Stimulated activated CD8-positive, alpha-beta memory T cell treated with anti-CD3 and anti-CD28 coated beads, Interleukin-7, amount 100 ng/mL, for 48 hours (primary cell): ENCODE measurements around the gene KIAA1191.

Experiments used
- DNase-seq, 2 donors: peaks; one replicate each; pipeline ENCODE4 v3.0.0-alpha.2; 2020; ENCODE audit warnings: low read depth in 1 of 2; ENCODE audit errors: extremely low read depth in 1 of 2

The KIAA1191 gene

DNA sequence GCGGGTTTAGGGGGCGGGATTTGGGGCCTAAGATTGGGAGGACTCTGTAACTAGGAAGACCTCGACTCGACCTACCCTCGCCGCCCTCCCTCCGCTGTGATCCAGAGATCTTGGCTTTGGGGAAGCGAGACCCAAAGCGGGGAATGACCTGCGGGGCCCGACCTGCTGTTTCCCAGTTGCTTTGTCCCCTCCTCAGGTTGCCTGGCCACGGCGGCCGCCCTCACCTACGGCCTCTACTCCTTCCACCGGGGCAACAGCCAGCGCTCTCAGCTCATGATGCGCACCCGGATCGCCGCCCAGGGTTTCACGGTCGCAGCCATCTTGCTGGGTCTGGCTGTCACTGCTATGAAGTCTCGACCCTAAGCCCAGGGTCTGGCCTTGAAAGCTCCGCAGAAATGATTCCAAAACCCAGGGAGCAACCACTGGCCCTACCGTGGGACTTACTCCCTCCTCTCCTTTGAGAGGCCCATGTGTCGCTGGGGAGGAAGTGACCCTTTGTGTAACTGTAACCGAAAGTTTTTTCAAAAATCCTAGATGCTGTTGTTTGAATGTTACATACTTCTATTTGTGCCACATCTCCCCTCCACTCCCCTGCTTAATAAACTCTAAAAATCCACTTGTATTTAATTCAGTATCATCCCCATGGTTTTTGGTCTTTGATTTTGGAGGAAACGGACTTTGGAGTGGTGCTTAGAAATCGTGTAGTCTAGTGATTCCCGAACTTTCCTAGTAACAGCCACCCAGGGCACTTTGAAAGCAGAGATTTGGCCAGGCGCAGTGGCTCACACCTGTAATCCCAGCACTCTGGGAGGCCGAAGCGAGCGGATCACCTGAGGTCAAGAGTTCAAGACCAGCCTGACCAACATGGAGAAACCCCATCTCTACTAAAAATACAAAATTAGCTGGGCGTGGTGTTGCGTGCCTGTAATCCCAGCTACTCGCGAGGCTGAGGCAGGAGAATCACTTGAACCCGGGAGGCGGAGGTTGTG is 27.9 kb upstream of the KIAA1191 start:
- no peak for DNase-seq

DNA sequence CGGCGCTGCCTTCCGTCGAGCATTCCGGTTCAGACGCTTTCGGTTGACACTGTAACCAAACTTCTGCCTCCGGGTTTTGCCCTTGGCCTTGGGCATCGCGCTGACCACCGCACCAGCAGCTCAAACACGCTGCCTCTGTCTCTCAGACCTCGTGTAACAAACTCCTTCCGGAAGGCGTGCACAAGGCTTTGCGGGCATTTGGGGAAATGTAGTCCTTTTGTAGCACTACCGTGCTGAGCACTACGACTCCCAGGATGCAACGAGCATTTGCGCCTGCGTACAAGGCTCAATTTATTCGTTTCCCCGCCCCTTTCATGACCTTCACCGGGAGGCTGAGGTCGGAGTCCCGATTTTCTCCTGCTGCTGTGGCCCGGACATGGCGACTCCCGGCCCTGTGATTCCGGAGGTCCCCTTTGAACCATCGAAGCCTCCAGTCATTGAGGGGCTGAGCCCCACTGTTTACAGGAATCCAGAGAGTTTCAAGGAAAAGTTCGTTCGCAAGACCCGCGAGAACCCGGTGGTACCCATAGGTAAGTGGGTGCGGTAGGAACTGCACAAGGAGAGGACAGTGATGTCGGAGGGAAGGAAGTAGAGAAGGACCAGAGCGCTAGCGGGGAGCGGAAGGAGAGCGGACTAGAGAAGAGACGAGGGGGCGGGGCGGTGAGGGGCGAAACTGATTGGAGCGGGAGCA is 27.0 kb upstream of the KIAA1191 start, which contains the start of the genes HIGD2A and NOP16:
HIGD2A (plus strand) TSS at position 308 of the 691 bp plus-strand sequence; CDS start at position 377, 69 bp downstream.
NOP16 (minus strand) TSS at position 155 of the 691 bp plus-strand sequence; CDS start at position 96, 59 bp downstream.
- DNase-seq, result peak; percentile 93 to 100

DNA sequence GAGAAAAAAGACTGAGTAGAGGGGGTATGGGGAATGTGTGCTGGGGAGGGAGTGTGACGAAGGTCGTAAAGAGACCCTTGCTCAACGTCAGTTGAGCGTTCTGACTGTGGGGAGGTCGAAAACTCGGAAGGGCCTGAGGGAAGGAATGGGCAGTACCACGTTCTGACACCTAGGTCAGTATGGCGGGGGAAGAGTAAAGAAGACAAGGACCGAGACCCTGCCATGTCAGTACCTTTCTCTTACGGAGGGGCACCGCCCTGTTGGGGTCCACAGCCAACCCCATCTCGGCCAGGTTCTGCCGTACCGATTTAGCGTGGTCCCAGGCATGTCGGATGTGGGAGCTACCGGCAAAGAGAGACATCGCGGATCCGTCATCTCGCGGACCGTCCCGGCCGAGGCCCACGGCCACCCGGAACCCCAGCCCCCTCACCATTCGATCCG is 26.5 kb upstream of the KIAA1191 start:
- no peak for DNase-seq

DNA sequence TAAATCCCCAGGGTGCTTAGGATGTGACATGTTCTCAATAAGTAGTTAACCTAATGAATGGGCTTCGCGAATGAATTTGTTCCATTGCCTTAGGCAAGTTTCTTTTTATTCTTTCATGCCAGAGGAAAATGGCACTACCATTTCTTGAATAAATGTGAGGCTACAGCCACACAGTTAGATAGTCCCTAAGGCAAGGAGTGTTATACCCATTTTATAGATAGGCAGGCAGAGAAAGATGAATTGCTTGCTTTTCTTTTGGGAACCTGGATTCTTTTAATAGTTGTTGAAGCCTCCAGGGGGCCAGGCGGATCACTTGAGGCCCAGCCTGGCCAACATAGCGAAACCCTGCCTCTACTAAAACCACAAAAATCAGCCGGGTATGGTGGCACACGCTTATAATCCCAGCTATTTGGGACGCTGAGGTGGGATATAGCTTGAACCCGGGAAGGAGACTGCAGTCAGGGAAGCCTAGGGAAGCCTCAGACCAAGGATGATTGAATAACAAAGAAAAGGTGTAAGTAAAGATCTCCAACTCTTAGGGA is 25.9 kb upstream of the KIAA1191 start:
- DNase-seq, result no peak

GRCh38 chr5:176386491-176386890 is 24.9 kb upstream of the KIAA1191 start:
- DNase-seq, result no peak

DNA sequence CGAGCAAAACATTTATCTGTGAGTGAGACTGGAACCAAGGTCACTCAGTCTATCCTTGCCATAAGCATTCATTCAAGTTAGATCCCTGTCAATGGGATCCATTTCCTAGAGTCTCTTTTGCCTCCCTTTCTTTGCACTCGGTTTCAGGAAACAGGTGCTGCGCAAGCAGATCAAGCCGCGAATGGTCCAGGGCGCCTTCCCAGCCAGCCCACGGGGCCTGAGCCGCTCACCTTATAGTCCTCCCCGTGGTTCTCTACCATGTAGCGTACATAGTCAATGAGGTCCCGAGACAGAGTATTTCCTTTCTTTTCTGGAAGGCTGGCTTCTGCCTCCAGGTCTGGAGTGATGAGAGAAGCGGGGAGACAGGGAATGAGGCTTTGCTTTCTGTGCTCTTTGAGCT is 23.4 kb upstream of the KIAA1191 start:
- DNase-seq, result no peak

- DNase-seq, result no peak
These were observed 22.9 kb upstream of the KIAA1191 start for GRCh38 chr5:176384366-176384930.

GRCh38 chr5:176383961-176384360 is 22.4 kb upstream of the KIAA1191 start:
- no peak for DNase-seq

DNA sequence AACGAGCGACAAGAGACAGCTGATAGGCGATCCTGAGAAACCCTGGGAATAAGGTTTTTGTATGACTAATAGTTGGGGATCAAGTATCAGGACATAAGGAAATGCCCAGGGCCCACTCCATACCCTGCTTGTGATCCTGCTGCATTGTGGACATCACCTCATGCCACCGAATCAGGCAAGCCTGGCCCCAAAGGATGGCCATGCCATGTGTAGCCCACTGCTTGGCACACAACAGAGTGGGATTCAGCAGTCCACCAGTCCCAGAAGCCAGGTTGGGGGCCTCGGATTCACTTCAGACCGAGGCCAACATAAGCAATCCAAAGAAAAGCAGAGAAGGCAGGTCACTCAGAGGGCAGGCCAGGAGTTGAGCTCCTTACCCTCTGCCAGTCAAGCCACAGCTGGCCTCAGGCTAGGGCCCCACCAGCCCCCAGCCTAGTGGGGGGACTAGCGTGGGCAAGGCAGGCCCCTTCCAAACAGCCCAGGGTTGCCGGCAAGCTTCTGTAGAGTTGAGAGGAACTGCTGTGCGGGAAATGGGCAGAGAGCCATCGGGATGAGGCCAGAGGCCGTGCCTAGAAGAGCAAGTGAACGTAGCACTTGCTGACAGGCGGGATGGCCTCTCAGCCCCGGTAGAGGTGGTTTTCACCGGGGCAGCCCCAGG is 21.8 kb upstream of the KIAA1191 start:
- no peak for DNase-seq

GRCh38 chr5:176382721-176383120 is 21.2 kb upstream of the KIAA1191 start:
- DNase-seq, result no peak

- DNase-seq, result no peak
These were observed 20.4 kb upstream of the KIAA1191 start for GRCh38 chr5:176381979-176382378.

- DNase-seq, result no peak
These were observed 19.9 kb upstream of the KIAA1191 start for GRCh38 chr5:176381423-176381822.

DNA sequence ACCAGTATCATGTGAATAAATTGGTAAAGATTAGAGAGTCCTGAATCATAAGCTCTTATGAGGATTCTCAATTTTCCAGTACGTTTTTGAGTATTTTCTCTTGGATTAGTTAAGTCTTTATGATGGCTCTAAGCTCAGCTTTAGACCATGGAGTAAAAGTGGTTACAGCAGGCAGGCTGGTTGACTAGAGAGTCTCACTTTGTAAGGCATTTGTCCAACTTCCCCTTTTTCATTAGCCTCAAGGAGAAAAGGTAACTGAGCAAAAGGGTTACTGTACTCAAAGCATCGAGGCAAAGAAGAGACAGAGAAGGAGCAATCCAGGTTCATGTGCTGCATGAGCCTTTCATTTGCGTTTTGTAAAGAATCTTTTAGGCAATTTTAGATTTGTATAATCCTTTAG is 18.3 kb upstream of the KIAA1191 start:
- DNase-seq, result no peak

GRCh38 chr5:176373100-176373818 is 11.7 kb upstream of the KIAA1191 start:
- no peak for DNase-seq

DNA sequence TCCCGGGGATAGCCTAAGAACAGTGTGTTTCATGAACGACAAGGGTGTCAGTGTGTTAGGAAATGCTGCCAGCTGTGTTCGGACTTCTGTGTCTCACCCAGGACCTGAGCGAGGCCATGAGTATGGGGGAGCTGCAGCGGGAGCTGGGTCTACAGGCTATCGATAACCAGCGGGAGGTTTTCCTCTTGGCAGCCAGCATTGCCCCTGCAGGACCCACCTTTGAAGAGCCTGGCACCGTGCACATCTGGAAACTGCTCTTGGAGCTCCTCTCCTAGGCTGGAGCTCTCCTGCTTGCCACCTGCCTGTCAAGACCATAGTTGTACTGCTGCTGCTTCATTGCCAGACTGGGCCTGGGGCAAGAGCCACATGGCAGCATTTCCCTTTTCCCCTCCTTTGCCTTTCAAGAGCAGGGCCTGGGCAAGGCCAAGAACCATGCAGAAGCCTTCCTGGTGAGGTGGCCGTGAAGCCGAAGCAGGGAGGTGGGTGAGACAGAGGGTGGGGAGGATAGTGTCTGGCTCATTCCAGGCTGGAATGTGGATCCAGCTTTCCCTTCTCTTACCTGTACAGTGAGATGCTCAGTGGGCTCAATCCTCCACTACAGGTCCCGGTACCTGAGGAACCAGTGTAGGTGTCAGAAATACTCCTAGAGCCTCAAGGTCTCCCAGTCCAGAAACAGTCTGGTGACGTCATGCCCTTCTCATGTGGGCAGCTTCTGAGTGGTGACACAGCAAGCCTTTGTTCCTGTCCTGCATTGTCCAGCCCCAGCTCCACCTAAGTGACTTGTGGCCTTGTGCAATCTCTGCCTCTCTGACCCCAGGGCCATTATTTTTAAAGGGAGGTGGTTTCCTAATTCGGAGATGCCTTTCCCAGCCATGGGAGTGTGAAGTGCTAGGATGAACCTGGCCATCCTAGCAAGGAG is 10.3 kb upstream of the KIAA1191 start:
- DNase-seq, result no peak

DNA sequence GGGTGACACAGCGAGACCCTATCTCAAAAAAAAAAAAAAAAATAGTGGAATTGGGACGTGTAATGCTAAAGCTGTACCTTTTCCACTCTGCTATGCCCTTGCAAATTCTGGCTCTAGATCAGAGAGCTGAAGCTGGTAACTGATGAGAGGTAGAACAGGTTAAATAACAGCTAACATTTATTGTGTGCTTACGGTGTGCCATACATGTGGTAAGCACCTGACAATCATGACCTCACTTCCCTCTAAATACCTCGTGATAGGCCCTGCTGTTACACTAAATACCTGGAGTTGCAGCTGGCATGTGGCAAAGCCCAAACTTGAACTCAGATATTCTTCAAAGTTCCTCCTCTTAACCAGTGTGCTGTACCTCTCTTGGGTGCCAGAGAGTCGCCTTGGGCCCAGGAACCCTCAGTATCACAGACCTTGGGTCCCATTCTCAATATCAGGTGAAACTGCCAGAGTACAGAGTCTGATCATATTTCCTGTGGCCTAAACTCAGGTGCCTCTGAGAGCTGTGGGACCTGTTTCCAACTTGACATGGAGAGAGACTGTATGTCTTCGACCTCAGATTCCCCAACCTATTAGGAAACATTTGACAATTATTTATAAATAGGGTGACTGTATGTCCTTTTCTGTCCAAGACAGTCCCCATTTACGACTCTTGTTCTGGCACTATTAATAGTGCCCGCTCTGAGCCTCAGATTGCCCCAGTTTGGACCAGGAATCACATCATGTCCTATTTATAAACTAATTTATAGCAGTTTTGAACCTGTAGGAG is 8.6 kb upstream of the KIAA1191 start:
- DNase-seq, result no peak

GRCh38 chr5:176368726-176369125 is 7.2 kb upstream of the KIAA1191 start:
- no peak for DNase-seq
